ENCODE data around the gene LTF. TPM values are rescaled to one million over a fixed set of nuclear protein-coding genes. Genes with fewer than 3 reads are reported as not detected.

The LTF gene
- total and polyA plus RNA-seq, 4 donors = 0.36 to 14.7 (median 1.4) TPM

DNA sequence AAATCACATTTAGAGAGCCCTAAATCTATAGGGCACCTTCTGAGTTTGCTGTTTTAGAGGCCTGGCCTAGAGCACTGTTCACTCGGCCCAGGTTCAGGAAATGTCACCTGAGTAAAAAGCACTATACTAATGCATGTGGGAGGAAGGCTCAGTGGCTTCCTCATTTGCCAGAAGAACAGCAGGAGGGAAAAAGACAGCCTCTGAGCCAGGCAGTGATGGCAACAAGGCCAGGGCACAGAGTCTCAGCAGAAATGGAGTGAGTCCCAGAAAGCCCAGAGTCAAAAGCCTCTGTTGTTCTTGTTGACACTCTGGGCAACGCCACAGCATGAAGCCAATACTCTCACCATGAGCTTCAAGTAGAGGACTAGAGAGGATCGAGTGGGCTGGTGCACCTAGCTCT lies 25.9 kb downstream of the LTF start:
- no peaks in the 10 kb centered on the region for H3K4me1 ChIP-seq (ENCODE audit: control insufficient read depth in 4 of 4, insufficient read depth in 4 of 4, low read length in 3 of 4)
- no peaks in the 10 kb centered on the region for H3K9me3 ChIP-seq (ENCODE audit: control insufficient read depth in 4 of 4, low read length in 3 of 4)
- DNase-seq (ENCODE audit: low spot score) = no peak
- TF ChIP-seq HNF4A (conservative IDR thresholded peaks at IDR 0.05) (no peak), FOXA1 (IDR thresholded peaks at IDR 0.05) (no peak), GABPA (IDR thresholded peaks at IDR 0.05 in 1 of 2, conservative IDR thresholded peaks at IDR 0.05 in 1 of 2) (no peak), RAD21 (IDR thresholded peaks at IDR 0.05) (no peak), HNF4G (IDR thresholded peaks at IDR 0.05) (no peak), FOXA2 (IDR thresholded peaks at IDR 0.05) (no peak), NR2F2 (IDR thresholded peaks at IDR 0.05) (no peak)
- TF ChIP-seq, protein P1, sequence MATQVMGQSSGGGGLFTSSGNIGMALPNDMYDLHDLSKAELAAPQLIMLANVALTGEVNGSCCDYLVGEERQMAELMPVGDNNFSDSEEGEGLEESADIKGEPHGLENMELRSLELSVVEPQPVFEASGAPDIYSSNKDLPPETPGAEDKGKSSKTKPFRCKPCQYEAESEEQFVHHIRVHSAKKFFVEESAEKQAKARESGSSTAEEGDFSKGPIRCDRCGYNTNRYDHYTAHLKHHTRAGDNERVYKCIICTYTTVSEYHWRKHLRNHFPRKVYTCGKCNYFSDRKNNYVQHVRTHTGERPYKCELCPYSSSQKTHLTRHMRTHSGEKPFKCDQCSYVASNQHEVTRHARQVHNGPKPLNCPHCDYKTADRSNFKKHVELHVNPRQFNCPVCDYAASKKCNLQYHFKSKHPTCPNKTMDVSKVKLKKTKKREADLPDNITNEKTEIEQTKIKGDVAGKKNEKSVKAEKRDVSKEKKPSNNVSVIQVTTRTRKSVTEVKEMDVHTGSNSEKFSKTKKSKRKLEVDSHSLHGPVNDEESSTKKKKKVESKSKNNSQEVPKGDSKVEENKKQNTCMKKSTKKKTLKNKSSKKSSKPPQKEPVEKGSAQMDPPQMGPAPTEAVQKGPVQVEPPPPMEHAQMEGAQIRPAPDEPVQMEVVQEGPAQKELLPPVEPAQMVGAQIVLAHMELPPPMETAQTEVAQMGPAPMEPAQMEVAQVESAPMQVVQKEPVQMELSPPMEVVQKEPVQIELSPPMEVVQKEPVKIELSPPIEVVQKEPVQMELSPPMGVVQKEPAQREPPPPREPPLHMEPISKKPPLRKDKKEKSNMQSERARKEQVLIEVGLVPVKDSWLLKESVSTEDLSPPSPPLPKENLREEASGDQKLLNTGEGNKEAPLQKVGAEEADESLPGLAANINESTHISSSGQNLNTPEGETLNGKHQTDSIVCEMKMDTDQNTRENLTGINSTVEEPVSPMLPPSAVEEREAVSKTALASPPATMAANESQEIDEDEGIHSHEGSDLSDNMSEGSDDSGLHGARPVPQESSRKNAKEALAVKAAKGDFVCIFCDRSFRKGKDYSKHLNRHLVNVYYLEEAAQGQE (IDR thresholded peaks at IDR 0.05) = no peak
- TF ChIP-seq, protein P2, sequence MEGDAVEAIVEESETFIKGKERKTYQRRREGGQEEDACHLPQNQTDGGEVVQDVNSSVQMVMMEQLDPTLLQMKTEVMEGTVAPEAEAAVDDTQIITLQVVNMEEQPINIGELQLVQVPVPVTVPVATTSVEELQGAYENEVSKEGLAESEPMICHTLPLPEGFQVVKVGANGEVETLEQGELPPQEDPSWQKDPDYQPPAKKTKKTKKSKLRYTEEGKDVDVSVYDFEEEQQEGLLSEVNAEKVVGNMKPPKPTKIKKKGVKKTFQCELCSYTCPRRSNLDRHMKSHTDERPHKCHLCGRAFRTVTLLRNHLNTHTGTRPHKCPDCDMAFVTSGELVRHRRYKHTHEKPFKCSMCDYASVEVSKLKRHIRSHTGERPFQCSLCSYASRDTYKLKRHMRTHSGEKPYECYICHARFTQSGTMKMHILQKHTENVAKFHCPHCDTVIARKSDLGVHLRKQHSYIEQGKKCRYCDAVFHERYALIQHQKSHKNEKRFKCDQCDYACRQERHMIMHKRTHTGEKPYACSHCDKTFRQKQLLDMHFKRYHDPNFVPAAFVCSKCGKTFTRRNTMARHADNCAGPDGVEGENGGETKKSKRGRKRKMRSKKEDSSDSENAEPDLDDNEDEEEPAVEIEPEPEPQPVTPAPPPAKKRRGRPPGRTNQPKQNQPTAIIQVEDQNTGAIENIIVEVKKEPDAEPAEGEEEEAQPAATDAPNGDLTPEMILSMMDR (IDR thresholded peaks at IDR 0.05; ENCODE audit: low read depth, low read length, missing input control) = no peak
- TF ChIP-seq, protein P3, sequence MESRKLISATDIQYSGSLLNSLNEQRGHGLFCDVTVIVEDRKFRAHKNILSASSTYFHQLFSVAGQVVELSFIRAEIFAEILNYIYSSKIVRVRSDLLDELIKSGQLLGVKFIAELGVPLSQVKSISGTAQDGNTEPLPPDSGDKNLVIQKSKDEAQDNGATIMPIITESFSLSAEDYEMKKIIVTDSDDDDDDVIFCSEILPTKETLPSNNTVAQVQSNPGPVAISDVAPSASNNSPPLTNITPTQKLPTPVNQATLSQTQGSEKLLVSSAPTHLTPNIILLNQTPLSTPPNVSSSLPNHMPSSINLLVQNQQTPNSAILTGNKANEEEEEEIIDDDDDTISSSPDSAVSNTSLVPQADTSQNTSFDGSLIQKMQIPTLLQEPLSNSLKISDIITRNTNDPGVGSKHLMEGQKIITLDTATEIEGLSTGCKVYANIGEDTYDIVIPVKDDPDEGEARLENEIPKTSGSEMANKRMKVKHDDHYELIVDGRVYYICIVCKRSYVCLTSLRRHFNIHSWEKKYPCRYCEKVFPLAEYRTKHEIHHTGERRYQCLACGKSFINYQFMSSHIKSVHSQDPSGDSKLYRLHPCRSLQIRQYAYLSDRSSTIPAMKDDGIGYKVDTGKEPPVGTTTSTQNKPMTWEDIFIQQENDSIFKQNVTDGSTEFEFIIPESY (IDR thresholded peaks at IDR 0.05) = no peak
- H3K27me3 ChIP-seq (ENCODE audit: control insufficient read depth in 4 of 4, insufficient read depth in 4 of 4, low read length in 3 of 4) = no peaks in the 10 kb centered on the region
- H3K36me3 ChIP-seq (ENCODE audit: control insufficient read depth in 4 of 4, insufficient read depth in 3 of 4, low read depth in 1 of 4, low read length in 3 of 4) = no peaks in the 10 kb centered on the region
- WGBS = 90% methylated on average over 3 of the region's 3 CpGs
- no peak overlapping the region for H3K9ac ChIP-seq (ENCODE audit: low read depth in 1 of 2, low read length in 2 of 2)
- H3K4me3 ChIP-seq (ENCODE audit: low read depth in 1 of 3, low read length in 3 of 3) = no peak overlapping the region
- H3K27ac ChIP-seq (ENCODE audit: low read depth in 1 of 2, low read length in 2 of 2) = no peak overlapping the region

DNA sequence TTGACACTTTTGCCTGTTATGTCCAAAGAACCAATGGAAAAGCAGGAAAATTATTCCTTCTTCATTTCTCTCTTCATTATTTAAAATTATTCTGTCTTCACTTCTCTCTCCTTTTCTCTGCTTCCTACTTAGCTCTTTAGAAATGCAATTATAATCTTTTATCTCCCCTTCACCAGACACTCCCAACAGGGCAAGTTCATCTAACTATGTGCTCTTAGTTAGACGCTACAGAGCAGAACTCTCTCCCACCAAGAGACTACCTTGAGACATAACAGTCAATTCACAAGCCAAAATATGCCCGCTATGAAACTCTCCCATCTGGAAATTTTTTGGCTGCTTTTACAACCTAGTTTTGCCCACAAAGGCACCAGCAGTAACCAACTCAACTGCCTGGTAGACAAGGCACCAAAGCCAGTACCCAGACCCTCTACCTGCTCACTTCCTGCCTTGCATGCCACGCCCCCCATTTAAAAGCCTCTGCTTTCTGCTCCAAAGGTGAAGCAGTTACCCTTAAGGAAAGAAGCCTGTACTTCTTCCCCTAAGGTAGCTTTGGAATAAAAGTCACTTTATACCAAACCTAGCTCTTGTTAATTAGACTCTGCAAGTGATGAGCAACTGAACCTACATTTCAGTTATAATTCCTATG lies 29.5 kb downstream of the LTF start:
- TF ChIP-seq FOXA1 (IDR thresholded peaks at IDR 0.05) (no peak), NR2F2 (IDR thresholded peaks at IDR 0.05) (no peak), SP1 (IDR thresholded peaks at IDR 0.05) (no peak), HNF4G (IDR thresholded peaks at IDR 0.05) (no peak), GABPA (IDR thresholded peaks at IDR 0.05 in 1 of 2, conservative IDR thresholded peaks at IDR 0.05 in 1 of 2) (no peak), EGR1 (IDR thresholded peaks at IDR 0.05; ENCODE audit: low read depth in 2 of 2) (no peak), HNF4A (conservative IDR thresholded peaks at IDR 0.05) (no peak), JUND (IDR thresholded peaks at IDR 0.05) (no peak), FOXA2 (IDR thresholded peaks at IDR 0.05) (no peak)
- TF ChIP-seq, protein P4, sequence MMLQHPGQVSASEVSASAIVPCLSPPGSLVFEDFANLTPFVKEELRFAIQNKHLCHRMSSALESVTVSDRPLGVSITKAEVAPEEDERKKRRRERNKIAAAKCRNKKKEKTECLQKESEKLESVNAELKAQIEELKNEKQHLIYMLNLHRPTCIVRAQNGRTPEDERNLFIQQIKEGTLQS (IDR thresholded peaks at IDR 0.05) = no peak
- TF ChIP-seq, protein P2 (IDR thresholded peaks at IDR 0.05; ENCODE audit: low read depth, low read length, missing input control) = no peak
- Histone ChIP-seq H3K9me3 (ENCODE audit: control insufficient read depth in 4 of 4, low read length in 3 of 4) (no peaks in the 10 kb centered on the region), H3K9ac (ENCODE audit: low read depth in 1 of 2, low read length in 2 of 2) (no peak overlapping the region), H3K4me1 (ENCODE audit: control insufficient read depth in 4 of 4, insufficient read depth in 4 of 4, low read length in 3 of 4) (no peaks in the 10 kb centered on the region), H3K27ac (ENCODE audit: low read depth in 1 of 2, low read length in 2 of 2) (no peak overlapping the region), H3K4me3 (ENCODE audit: low read depth in 1 of 3, low read length in 3 of 3) (no peak overlapping the region), H3K27me3 (ENCODE audit: control insufficient read depth in 4 of 4, insufficient read depth in 4 of 4, low read length in 3 of 4) (no peaks in the 10 kb centered on the region), H3K36me3 (ENCODE audit: control insufficient read depth in 4 of 4, insufficient read depth in 3 of 4, low read depth in 1 of 4, low read length in 3 of 4) (no peaks in the 10 kb centered on the region)
- no peak for DNase-seq (ENCODE audit: low spot score)
- 91% methylated on average over 3 of the region's 3 CpGs for WGBS
